NCI-H510A (cell line): ENCODE data around the gene ZNF135.

Experiments used
- DNase-seq: peaks from one replicate; lab custom pipeline; 2025; lab: John Stamatoyannopoulos, UW

Gene ZNF135

GRCh38 chr19:58046856-58047255 lies 12.2 kb upstream of the ZNF135 start:
- no peak for DNase-seq

DNA sequence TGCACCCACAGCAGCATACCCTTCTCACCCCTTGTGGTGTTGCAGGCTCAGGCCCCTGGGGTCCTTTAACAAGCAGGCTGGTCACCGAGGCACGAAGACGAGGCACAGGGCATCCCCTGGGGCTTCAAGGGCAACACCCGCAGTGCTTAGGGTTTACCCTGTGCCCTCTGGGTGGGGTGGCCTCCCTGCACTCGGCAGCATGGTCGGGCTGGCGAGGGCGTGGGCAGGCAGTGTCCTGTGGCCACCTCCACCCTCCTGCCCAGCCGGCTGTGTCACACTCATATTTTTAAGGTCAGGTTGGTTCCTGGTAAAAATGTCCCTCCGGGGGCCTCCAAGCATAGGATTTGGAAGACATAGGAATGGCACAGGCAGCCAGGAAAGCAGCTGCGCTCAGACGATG lies 11.4 kb upstream of the ZNF135 start:
- no peak for DNase-seq

GRCh38 chr19:58052256-58052655 lies 6.8 kb upstream of the ZNF135 start:
- no peak for DNase-seq

DNA sequence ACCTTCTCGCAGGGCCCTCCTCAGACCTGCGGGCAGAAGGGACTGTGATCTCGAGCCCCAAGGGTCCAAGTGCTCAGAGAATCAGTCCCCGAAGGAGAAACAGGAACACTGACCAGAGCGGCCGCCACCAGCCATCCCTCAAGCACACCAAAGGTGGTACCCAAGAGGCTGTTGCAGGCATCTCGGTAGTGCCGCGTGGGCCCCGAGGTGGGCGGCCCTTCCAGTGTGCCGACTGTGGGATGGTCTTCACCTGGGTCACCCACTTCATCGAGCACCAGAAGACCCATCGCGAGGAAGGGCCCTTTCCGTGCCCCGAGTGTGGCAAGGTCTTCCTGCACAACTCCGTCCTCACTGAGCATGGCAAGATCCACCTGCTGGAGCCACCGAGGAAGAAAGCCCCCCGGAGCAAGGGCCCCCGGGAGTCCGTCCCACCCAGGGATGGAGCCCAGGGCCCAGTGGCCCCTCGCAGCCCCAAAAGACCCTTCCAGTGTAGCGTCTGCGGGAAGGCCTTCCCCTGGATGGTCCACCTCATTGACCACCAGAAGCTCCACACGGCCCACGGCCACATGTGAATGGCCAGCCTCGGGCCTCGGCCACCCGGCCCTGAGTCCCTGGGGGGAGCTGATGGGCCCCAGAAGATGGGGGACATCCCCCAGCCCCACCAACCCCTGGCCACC lies 5.5 kb upstream of the ZNF135 start:
- no peak for DNase-seq

- no peak for DNase-seq
Measured at GRCh38 chr19:58054901-58055874, 3.9 kb upstream of the ZNF135 start.

- no peak for DNase-seq
Measured at GRCh38 chr19:58056261-58056660, 2.8 kb upstream of the ZNF135 start.

DNA sequence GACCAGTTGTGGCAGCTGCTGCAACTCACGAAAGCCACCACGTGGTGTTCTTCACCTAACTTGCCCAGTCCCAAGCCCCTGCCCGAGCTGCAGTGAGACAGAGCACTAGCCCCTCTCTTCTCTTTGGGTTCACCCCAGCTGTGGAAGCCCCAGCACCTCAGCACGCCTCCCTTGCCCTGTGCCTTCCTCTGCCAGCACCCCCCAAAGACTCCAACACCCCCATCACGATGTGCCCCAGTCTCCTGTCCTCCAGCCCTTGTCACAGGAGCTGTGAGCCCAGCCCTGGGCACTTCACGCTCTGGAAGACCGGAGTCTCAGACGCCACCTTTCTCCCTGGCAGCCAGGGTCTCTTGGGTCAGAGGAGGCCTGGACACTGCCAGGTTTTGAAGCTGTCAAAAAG lies 2.2 kb upstream of the ZNF135 start:
- DNase-seq = no peak

DNA sequence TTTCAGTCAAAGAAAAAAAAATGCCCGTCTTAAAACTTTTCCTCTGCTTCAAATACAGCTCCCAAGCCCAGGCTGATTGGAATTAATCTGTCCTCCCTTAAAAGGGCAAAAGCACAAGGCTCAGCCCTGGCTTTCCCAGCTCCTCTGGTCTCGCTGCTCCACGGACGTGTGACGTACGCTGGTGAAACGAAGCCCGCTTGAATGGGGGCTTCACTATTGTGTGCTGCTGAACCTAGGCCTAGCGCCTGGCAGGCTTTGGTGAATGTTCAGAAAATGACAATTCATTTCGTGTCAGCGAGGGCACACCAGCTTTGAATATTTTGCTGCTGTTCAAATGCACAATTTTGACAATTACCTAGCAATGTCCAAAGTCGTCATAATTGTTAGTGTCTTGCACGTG lies 615 bp upstream of the ZNF135 start:
- DNase-seq = no peak

DNA sequence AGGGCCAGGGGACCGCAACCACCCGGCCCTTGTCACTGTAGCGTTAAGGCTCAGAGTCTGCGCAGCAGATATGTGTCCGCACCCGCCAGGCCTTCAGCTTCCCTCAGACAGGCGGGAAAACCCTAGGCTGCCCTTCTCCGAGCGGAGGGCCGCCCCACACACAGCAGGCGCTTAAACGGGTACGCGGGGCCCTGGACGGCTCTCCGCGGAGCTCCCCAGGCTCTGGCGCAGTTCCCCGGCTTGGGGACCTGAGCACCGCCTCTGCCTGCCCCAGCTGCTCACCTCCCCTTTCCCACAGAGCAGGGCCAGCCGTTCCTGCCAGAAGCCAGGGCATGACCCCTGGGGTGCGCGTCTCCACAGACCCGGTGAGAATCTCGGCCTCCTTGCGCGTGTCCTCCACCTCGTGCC lies 593 bp downstream of the ZNF135 start:
- DNase-seq = no peak

- DNase-seq = no peak
Measured at GRCh38 chr19:58060231-58060630, 1.1 kb downstream of the ZNF135 start.

DNA sequence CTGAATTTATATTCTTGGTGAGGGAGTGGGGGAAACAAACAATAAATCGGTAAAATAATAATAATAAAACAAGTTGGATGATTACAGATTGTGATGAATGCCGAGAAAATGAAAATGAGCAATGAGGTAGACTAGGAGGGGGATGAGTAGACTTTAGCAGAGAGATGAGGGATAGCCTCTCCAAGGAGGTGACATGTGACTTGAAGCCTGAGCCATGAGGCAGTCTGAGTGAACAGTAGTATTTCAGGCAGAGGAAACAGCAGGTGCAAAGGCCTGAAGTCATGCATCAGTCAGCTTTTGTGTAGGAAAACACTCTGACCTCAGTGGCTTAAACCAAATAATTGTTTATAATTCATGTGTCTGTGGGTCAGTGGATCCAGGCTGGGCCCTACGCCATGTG lies 4.6 kb downstream of the ZNF135 start:
- no peak for DNase-seq

DNA sequence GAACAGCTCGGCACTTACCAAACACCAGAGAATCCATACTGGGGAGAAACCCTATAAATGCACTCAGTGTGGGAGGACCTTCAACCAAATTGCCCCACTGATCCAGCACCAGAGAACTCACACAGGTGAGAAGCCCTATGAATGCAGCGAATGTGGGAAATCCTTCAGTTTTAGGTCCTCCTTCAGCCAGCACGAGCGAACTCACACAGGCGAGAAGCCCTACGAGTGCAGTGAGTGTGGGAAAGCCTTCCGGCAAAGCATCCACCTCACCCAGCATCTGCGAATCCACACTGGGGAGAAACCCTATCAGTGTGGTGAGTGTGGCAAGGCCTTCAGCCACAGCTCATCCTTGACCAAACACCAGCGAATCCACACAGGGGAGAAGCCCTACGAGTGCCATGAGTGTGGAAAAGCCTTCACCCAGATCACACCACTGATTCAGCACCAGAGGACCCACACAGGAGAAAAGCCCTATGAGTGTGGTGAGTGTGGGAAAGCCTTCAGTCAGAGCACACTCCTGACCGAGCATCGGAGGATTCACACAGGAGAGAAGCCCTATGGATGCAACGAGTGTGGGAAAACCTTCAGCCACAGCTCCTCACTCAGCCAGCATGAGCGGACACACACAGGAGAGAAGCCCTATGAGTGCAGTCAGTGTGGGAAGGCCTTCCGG lies 8.3 kb downstream of the ZNF135 start:
- DNase-seq = no peak

DNA sequence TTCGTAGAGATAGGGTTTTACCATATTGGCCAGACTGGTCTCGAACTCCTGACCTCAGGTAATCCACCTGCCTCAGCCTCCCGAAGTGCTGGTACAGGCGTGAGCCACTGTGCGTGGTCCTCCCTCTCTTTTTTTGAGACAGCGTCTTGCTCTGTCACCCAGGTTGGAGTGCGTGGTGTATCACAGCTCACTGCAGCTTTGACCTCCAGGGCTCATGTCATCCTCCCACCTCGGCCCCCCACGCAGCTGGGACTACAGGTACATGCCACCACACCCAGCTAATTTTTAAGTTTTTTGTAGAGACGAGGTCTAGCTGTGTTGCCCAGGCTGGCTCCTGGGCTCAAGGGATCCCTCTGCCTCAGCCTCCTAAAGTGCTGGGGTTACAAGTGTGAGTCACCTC lies 20.7 kb downstream of the ZNF135 start:
- no peak for DNase-seq

- no peak for DNase-seq
Measured at GRCh38 chr19:58083021-58083420, 23.9 kb downstream of the ZNF135 start.

DNA sequence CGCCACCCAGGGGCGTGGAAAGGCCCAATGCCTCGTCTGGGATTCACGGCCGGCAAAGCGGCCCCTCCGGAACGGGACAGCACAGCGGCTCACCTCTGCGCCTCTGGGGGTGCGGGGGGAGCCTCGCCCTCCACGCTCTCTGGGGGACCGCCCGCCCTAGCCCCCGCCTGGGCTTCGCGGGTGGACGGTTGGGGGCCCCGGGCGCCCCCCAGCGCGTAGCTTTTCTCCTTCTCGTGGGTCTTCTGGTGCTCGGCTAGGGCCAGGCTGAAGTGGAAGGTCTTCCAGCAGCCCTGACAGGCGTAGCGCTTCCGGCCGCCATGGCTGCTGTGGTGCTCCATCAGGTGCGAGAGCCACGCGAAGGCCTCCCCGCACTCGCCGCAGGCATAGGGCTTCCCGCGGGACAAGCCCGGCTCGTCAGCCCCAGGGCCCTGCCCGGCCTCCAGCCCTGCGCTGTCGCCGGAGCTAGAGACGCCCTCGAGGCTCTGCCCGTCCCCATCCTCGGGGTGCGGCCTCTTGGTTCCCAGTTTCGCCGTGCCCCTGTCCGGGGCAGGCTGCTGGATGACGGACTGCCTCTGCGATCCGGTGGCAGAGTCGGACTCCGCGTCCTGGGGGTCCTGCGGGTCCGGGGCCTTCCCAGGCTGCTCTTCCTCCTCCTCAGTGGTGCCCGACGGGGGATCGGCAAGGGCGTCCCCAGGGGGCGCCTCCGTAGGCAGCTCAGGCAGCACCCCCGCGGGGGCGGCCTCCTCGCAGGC lies 25.7 kb downstream of the ZNF135 start:
- DNase-seq = no peak

DNA sequence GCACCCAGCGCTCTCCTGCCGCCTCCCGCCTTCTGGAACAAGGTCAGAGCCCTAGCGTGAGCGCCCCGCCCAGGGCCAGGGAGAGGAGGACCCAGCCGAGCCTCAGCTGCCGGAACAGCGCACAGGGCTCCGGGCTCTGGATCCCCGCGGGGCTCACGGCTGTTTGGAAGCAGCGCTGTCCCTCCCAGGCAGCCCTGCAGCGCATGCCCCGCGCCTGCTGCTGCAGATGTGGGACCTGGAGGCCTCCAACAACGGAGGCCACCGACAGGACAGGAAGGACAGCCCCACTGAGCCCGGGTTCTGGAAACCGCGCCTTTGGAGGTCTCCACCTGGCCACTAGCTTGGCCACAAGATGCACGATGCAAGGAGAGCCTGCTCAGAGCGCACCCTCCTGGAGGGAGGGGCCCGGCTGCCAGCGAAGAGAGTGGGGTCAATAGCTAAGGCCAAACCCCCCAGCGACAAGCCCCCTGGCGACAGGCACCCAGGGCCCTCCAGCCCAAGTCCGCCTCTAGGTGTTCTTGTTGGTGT lies 26.3 kb downstream of the ZNF135 start:
- DNase-seq = no peak

- no peak for DNase-seq
Measured at GRCh38 chr19:58086825-58087710, 28.0 kb downstream of the ZNF135 start.

GRCh38 chr19:58088521-58089052 lies 29.5 kb downstream of the ZNF135 start:
- no peak for DNase-seq

DNA sequence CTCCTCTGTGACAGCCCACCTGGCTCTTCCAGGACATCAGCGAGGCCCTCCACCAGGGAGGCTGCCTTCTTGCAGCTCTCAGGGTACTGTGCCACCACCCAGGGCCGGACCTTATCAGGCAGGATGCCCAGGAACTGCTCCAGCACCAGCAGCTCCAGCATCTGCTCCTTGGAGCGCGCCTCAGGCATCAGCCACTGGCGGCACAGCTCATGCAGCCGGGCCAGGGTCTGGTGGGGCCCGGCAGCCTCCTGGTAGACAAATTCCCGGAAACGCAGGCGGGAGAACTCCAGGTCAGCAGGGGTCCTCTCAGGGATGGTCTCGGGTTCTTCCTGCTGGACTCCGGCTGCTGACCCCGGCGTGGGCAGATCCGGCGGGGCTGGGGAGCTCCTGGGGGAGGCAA lies 30.8 kb downstream of the ZNF135 start:
- no peak for DNase-seq

- no peak for DNase-seq
Measured at GRCh38 chr19:58091251-58091995, 32.3 kb downstream of the ZNF135 start.
